Germinal center (tissue), 1 donor: ENCODE results near the gene RBSN.
"Not testable (repeated sequence)": the region's sequence is repeated elsewhere in the genome, so short reads cannot be mapped to it uniquely, and the experiment has no call there.

Experiments used
- DNase-seq: peaks from one replicate; pipeline ENCODE4 v3.0.0; 2012; ENCODE audit warnings: mixed read lengths, low spot score

Gene RBSN

GRCh38 chr3:15098503-15099363 is at the start of gene RBSN:
Gene RBSN, minus strand, starts transcription at chr3:15099148. Its CDS starts 3,028 bp downstream, at chr3:15096120.
- DNase-seq, result peak; percentile 94

GRCh38 chr3:15148614-15149013 is 49.7 kb upstream of the RBSN start:
- no peak for DNase-seq

- not testable (repeated sequence) for DNase-seq
Measured at GRCh38 chr3:15136885-15137284, 37.9 kb upstream of the RBSN start.

- not testable (repeated sequence) for DNase-seq
Measured at GRCh38 chr3:15134968-15135367, 36.0 kb upstream of the RBSN start.

GRCh38 chr3:15128403-15128802 is 29.5 kb upstream of the RBSN start:
- not testable (repeated sequence) for DNase-seq

- DNase-seq, result not testable (repeated sequence)
Measured at GRCh38 chr3:15126975-15127374, 28.0 kb upstream of the RBSN start.

- no peak for DNase-seq
Measured at GRCh38 chr3:15122398-15122797, 23.4 kb upstream of the RBSN start.

- no peak for DNase-seq
Measured at GRCh38 chr3:15121936-15122335, 23.0 kb upstream of the RBSN start.

- DNase-seq, result no peak
Measured at GRCh38 chr3:15120986-15121385, 22.0 kb upstream of the RBSN start.

- DNase-seq, result no peak
Measured at GRCh38 chr3:15117011-15117410, 18.1 kb upstream of the RBSN start.

- DNase-seq, result no peak
Measured at GRCh38 chr3:15116032-15116669, 17.2 kb upstream of the RBSN start.

- no peak for DNase-seq
Measured at GRCh38 chr3:15114466-15115358, 15.8 kb upstream of the RBSN start.

- no peak for DNase-seq
Measured at GRCh38 chr3:15113884-15114283, 14.9 kb upstream of the RBSN start.

GRCh38 chr3:15113471-15113870 is 14.5 kb upstream of the RBSN start:
- DNase-seq, result no peak

- DNase-seq, result no peak
Measured at GRCh38 chr3:15112011-15112410, 13.1 kb upstream of the RBSN start.

- DNase-seq, result no peak
Measured at GRCh38 chr3:15110206-15110605, 11.3 kb upstream of the RBSN start.

GRCh38 chr3:15108869-15109268 is 9.9 kb upstream of the RBSN start:
- DNase-seq, result no peak

GRCh38 chr3:15108082-15108545 is 9.2 kb upstream of the RBSN start:
- peak; percentile 88 for DNase-seq

GRCh38 chr3:15107075-15107947 is 8.4 kb upstream of the RBSN start:
- DNase-seq, result no peak

- DNase-seq, result no peak
Measured at GRCh38 chr3:15102836-15103235, 3.9 kb upstream of the RBSN start.

GRCh38 chr3:15102256-15102655 is 3.3 kb upstream of the RBSN start:
- no peak for DNase-seq
